ENCODE results near the gene FETUB. TPM values are rescaled to one million over a fixed set of nuclear protein-coding genes. Genes with fewer than 3 reads are reported as not detected.

The FETUB gene
- total RNA-seq, 3 donors from 2014 or later (not counting 1 experiment from before 2014, with no cell fraction given) = not detected

GRCh38 chr3:186670155-186670554, 30.0 kb downstream of the FETUB start:
- no peak for TF ChIP-seq CTCF (IDR thresholded peaks at IDR 0.05)
- Mint-ChIP-seq H3K36me3 (no peaks in the 10 kb centered on the region), H3K4me1 (no peaks in the 10 kb centered on the region), H3K4me3 (no peak overlapping the region), H3K27ac (no peak overlapping the region), H3K9me3 (no peaks in the 10 kb centered on the region), H3K27me3 (ENCODE audit: low read depth in 2 of 2) (peaks cover 30 to 61% of the 10 kb centered on the region in 2 donors)
- intact Hi-C loops (cut with micrococcal nuclease) = no loop called here
- no peak overlapping the region for H3K4me3 ChIP-seq (ENCODE audit: low read length)
- no peaks in the 10 kb centered on the region for H3K27me3 ChIP-seq (ENCODE audit: control insufficient read depth, insufficient read depth, low read length)
- H3K9me3 ChIP-seq (ENCODE audit: control insufficient read depth, insufficient read depth, low read length) = no peaks in the 10 kb centered on the region
- no peaks in the 10 kb centered on the region for H3K4me1 ChIP-seq (ENCODE audit: control insufficient read depth, insufficient read depth, low read length)
- no peak overlapping the region for H3K27ac ChIP-seq (ENCODE audit: low read length)
- no peak for DNase-seq
- no peaks in the 10 kb centered on the region for H3K36me3 ChIP-seq (ENCODE audit: control insufficient read depth, insufficient read depth, low read length)
- ATAC-seq = no peak

GRCh38 chr3:186671051-186671450, 30.9 kb downstream of the FETUB start:
- no peaks in the 10 kb centered on the region for H3K9me3 ChIP-seq (ENCODE audit: control insufficient read depth, insufficient read depth, low read length)
- Mint-ChIP-seq H3K4me3 (no peak overlapping the region), H3K9me3 (no peaks in the 10 kb centered on the region), H3K27me3 (ENCODE audit: low read depth in 2 of 2) (peaks cover 32 to 63% of the 10 kb centered on the region in 2 donors), H3K36me3 (no peaks in the 10 kb centered on the region), H3K27ac (no peak overlapping the region), H3K4me1 (no peaks in the 10 kb centered on the region)
- intact Hi-C loops (cut with micrococcal nuclease) = no loop called here
- no peak overlapping the region for H3K4me3 ChIP-seq (ENCODE audit: low read length)
- no peaks in the 10 kb centered on the region for H3K27me3 ChIP-seq (ENCODE audit: control insufficient read depth, insufficient read depth, low read length)
- H3K4me1 ChIP-seq (ENCODE audit: control insufficient read depth, insufficient read depth, low read length) = no peaks in the 10 kb centered on the region
- no peak overlapping the region for H3K27ac ChIP-seq (ENCODE audit: low read length)
- no peaks in the 10 kb centered on the region for H3K36me3 ChIP-seq (ENCODE audit: control insufficient read depth, insufficient read depth, low read length)
- DNase-seq (no peak), ATAC-seq (no peak)
- no peak for TF ChIP-seq CTCF (IDR thresholded peaks at IDR 0.05)
- 88% methylated on average over 1 of the region's 3 CpGs for WGBS (ENCODE audit: insufficient coverage)

DNA sequence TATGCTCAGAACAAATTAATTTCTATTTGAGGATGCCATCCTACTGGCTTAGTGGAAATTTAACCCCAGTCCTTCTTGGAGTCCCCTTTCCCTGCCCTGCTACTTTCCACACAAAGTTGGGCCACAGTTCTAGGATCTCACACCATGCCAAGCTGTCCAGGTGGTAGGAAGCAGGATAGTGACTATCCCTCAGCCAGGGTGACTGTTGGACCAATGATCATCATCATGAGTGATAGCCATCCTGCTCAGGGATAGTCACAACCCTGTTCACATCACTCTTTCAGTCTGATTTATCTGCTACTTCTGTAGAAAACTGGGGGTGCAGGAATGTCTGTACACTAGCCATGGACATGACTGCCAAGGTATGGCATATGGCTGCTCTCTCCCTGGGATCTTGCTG, 38.4 kb downstream of the FETUB start:
- H3K9me3 Mint-ChIP-seq = peaks cover 0 to 2% of the 10 kb centered on the region in 2 donors
- no peak overlapping the region for H3K4me3 Mint-ChIP-seq
- no peak for TF ChIP-seq CTCF (IDR thresholded peaks at IDR 0.05)
- no peak for ATAC-seq
- no peaks in the 10 kb centered on the region for H3K4me1 Mint-ChIP-seq
- DNase-seq = no peak
- no peak overlapping the region for H3K27ac Mint-ChIP-seq
- Histone ChIP-seq H3K9me3 (ENCODE audit: control insufficient read depth, insufficient read depth, low read length) (no peaks in the 10 kb centered on the region), H3K36me3 (ENCODE audit: control insufficient read depth, insufficient read depth, low read length) (no peaks in the 10 kb centered on the region), H3K27ac (ENCODE audit: low read length) (no peak overlapping the region), H3K4me3 (ENCODE audit: low read length) (no peak overlapping the region), H3K27me3 (ENCODE audit: control insufficient read depth, insufficient read depth, low read length) (no peaks in the 10 kb centered on the region), H3K4me1 (ENCODE audit: control insufficient read depth, insufficient read depth, low read length) (peaks cover 1% of the 10 kb centered on the region)
- intact Hi-C loops (cut with micrococcal nuclease) = no loop called here
- H3K36me3 Mint-ChIP-seq = no peaks in the 10 kb centered on the region
- peaks cover 55 to 91% of the 10 kb centered on the region in 2 donors for H3K27me3 Mint-ChIP-seq (ENCODE audit: low read depth in 2 of 2)

DNA sequence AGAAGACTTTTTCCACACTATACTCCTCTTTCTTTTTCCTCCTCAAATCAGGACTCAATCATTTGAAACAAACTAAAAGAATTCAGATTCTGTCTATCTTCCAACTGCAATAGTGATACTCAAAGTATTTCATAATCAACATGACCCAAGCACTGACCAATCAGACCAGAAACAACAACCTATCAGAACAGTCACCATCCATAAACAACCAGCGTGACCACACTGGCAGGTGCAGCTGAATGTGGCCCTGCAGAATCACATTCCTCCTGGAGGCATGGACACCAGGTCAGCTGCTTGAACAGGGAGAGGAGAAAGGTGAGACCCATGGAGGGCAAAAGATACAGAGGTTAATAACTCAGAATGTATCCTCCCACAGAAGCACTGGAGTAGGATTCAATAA, 39.0 kb downstream of the FETUB start:
- 83% methylated on average over 1 of the region's 1 CpG for WGBS (ENCODE audit: insufficient coverage)
- ATAC-seq = no peak
- H3K4me3 Mint-ChIP-seq = no peak overlapping the region

More for the DNA sequence above, 39.0 kb downstream of the FETUB start:
- TF ChIP-seq CTCF (IDR thresholded peaks at IDR 0.05) = no peak
- DNase-seq = no peak
- Mint-ChIP-seq H3K27ac (no peak overlapping the region), H3K9me3 (peaks cover 0 to 2% of the 10 kb centered on the region in 2 donors), H3K4me1 (no peaks in the 10 kb centered on the region), H3K27me3 (ENCODE audit: low read depth in 2 of 2) (peaks cover 56 to 89% of the 10 kb centered on the region in 2 donors), H3K36me3 (no peaks in the 10 kb centered on the region)
- H3K27me3 ChIP-seq (ENCODE audit: control insufficient read depth, insufficient read depth, low read length) = no peaks in the 10 kb centered on the region
- no peak overlapping the region for H3K27ac ChIP-seq (ENCODE audit: low read length)
- peaks cover 6% of the 10 kb centered on the region for H3K4me1 ChIP-seq (ENCODE audit: control insufficient read depth, insufficient read depth, low read length)
- no peak overlapping the region for H3K4me3 ChIP-seq (ENCODE audit: low read length)
- H3K9me3 ChIP-seq (ENCODE audit: control insufficient read depth, insufficient read depth, low read length) = no peaks in the 10 kb centered on the region
- no peaks in the 10 kb centered on the region for H3K36me3 ChIP-seq (ENCODE audit: control insufficient read depth, insufficient read depth, low read length)
- intact Hi-C loops (cut with micrococcal nuclease) = no loop called here

All from natural killer cell (primary cell).